ENCODE data around the gene EFEMP1.

DNA sequence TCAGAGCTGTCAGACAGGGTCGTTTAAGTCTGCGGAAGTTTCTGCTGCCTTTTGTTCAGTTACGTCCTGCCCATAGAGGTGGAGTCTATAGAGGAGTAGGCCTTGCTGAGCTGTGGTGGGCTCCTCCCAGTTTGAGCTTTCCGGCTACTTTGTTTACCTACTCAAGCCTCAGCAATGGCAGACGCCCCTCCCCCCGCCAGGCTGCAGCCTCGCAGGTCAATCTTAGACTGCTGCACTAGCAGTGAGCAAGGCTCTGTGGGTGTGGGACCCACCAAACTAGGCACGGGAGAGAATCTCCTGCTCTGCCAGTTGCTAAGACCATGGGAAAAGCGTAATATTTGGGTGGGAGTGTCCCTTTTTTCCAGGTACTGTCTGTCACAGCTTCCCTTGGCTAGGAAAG lies 86.5 kb downstream of the EFEMP1 start:
- TF ChIP-seq HNF4G (IDR thresholded peaks at IDR 0.05) (no peak), EGR1 (IDR thresholded peaks at IDR 0.05; ENCODE audit: low read depth in 2 of 2) (no peak), ATF3 (IDR thresholded peaks at IDR 0.05) (no peak), YY1 (IDR thresholded peaks at IDR 0.05) (no peak), GABPA (IDR thresholded peaks at IDR 0.05 in 1 of 2, conservative IDR thresholded peaks at IDR 0.05 in 1 of 2) (no peak), TAF1 (conservative IDR thresholded peaks at IDR 0.05) (no peak), RXRA (IDR thresholded peaks at IDR 0.05) (no peak), JUND (IDR thresholded peaks at IDR 0.05) (no peak), RAD21 (IDR thresholded peaks at IDR 0.05) (no peak), SP1 (IDR thresholded peaks at IDR 0.05) (no peak), HNF4A (conservative IDR thresholded peaks at IDR 0.05) (no peak)
- TF ChIP-seq, protein P1, sequence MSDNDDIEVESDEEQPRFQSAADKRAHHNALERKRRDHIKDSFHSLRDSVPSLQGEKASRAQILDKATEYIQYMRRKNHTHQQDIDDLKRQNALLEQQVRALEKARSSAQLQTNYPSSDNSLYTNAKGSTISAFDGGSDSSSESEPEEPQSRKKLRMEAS (IDR thresholded peaks at IDR 0.05): no peak
- TF ChIP-seq, protein P2, sequence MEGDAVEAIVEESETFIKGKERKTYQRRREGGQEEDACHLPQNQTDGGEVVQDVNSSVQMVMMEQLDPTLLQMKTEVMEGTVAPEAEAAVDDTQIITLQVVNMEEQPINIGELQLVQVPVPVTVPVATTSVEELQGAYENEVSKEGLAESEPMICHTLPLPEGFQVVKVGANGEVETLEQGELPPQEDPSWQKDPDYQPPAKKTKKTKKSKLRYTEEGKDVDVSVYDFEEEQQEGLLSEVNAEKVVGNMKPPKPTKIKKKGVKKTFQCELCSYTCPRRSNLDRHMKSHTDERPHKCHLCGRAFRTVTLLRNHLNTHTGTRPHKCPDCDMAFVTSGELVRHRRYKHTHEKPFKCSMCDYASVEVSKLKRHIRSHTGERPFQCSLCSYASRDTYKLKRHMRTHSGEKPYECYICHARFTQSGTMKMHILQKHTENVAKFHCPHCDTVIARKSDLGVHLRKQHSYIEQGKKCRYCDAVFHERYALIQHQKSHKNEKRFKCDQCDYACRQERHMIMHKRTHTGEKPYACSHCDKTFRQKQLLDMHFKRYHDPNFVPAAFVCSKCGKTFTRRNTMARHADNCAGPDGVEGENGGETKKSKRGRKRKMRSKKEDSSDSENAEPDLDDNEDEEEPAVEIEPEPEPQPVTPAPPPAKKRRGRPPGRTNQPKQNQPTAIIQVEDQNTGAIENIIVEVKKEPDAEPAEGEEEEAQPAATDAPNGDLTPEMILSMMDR (IDR thresholded peaks at IDR 0.05; ENCODE audit: low read depth, low read length, missing input control): no peak
- TF ChIP-seq, protein P3, sequence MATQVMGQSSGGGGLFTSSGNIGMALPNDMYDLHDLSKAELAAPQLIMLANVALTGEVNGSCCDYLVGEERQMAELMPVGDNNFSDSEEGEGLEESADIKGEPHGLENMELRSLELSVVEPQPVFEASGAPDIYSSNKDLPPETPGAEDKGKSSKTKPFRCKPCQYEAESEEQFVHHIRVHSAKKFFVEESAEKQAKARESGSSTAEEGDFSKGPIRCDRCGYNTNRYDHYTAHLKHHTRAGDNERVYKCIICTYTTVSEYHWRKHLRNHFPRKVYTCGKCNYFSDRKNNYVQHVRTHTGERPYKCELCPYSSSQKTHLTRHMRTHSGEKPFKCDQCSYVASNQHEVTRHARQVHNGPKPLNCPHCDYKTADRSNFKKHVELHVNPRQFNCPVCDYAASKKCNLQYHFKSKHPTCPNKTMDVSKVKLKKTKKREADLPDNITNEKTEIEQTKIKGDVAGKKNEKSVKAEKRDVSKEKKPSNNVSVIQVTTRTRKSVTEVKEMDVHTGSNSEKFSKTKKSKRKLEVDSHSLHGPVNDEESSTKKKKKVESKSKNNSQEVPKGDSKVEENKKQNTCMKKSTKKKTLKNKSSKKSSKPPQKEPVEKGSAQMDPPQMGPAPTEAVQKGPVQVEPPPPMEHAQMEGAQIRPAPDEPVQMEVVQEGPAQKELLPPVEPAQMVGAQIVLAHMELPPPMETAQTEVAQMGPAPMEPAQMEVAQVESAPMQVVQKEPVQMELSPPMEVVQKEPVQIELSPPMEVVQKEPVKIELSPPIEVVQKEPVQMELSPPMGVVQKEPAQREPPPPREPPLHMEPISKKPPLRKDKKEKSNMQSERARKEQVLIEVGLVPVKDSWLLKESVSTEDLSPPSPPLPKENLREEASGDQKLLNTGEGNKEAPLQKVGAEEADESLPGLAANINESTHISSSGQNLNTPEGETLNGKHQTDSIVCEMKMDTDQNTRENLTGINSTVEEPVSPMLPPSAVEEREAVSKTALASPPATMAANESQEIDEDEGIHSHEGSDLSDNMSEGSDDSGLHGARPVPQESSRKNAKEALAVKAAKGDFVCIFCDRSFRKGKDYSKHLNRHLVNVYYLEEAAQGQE (IDR thresholded peaks at IDR 0.05): no peak
